GM23248 (cell line): Measurements from ENCODE around the gene ABCB1. TPM values are rescaled to one million over a fixed set of nuclear protein-coding genes. Genes with fewer than 3 reads are reported as not detected.

Experiments
- DNase-seq: peaks from one replicate; pipeline ENCODE4 v3.0.0-alpha.2; 2015
- H2AFZ ChIP-seq: fragments of 200-600 bp; sonication (generic); 2 replicates; pipeline ENCODE4 v1.6.1; 2016; ENCODE audit warnings: antibody characterized with exemption
- H3F3A ChIP-seq: fragments of 200-600 bp; sonication (generic); 2 replicates; pipeline ENCODE4 v1.6.1; 2016; ENCODE audit warnings: mild to moderate bottlenecking, antibody characterized with exemption, mixed run types; ENCODE audit not compliant: insufficient read depth
- H3K27ac ChIP-seq: fragments of 200-600 bp; sonication (generic); 2 replicates; pipeline ENCODE4 v1.5.1; 2016; ENCODE audit warnings: mild to moderate bottlenecking
- H3K27me3 ChIP-seq: fragments of 200-600 bp; sonication (generic); replicated peaks from 2 replicates; pipeline ENCODE4 v1.6.1; 2016; ENCODE audit warnings: mild to moderate bottlenecking; ENCODE audit not compliant: insufficient read depth
- H3K36me3 ChIP-seq: fragments of 200-600 bp; sonication (generic); 2 replicates; pipeline ENCODE4 v1.6.1; 2016; ENCODE audit warnings: low read depth, mild to moderate bottlenecking
- H3K4me1 ChIP-seq: fragments of 200-600 bp; sonication (generic); 2 replicates; pipeline ENCODE4 v1.6.1; 2016; ENCODE audit warnings: mild to moderate bottlenecking; ENCODE audit not compliant: insufficient read depth
- H3K4me2 ChIP-seq: fragments of 200-600 bp; sonication (generic); one replicate; pipeline ENCODE4 v1.6.1; 2016; ENCODE audit warnings: mild to moderate bottlenecking; ENCODE audit not compliant: unreplicated experiment
- H3K4me3 ChIP-seq: fragments of 200-600 bp; sonication (generic); 2 replicates; pipeline ENCODE4 v1.5.1; 2016; ENCODE audit warnings: mild to moderate bottlenecking
- H3K79me2 ChIP-seq: fragments of 200-600 bp; sonication (generic); 2 replicates; pipeline ENCODE4 v1.6.1; 2016; ENCODE audit warnings: mild to moderate bottlenecking; ENCODE audit not compliant: insufficient read depth
- H3K9ac ChIP-seq: fragments of 200-600 bp; sonication (generic); 2 replicates; pipeline ENCODE4 v1.6.1; 2016; ENCODE audit warnings: mild to moderate bottlenecking
- H3K9me2 ChIP-seq: fragments of 200-600 bp; sonication (generic); 2 replicates; pipeline ENCODE4 v1.6.1; 2016; ENCODE audit warnings: mixed run types, mild to moderate bottlenecking, moderate library complexity; ENCODE audit not compliant: insufficient read depth
- H3K9me3 ChIP-seq: fragments of 200-600 bp; sonication (generic); one replicate; pipeline ENCODE4 v1.6.1; 2017; ENCODE audit warnings: low read depth
- H4K20me1 ChIP-seq: fragments of 200-600 bp; sonication (generic); 2 replicates; pipeline ENCODE4 v1.6.0; 2016; ENCODE audit not compliant: insufficient read depth
- EZH2 ChIP-seq: fragments of 200-600 bp; sonication (generic); IDR thresholded peaks from 2 replicates; pipeline ENCODE4 v1.6.1; 2018; ENCODE audit warnings: antibody characterized with exemption, mild to moderate bottlenecking; ENCODE audit not compliant: insufficient read depth, poor library complexity, severe bottlenecking
- EZH2phosphoT487 ChIP-seq: fragments of 200-600 bp; sonication (generic); IDR thresholded peaks from 2 replicates; pipeline ENCODE4 v1.6.1; 2018; ENCODE audit warnings: antibody characterized with exemption, moderate library complexity, mild to moderate bottlenecking, low read depth; ENCODE audit not compliant: insufficient read depth
- WGBS, 2 experiments: methylation state at CpG; one replicate each; pipeline ENCODE4 v1.1.6; 2015 to 2017; ENCODE audit warnings: low lambda C conversion rate in 2 of 2, low coverage in 1 of 2; ENCODE audit errors: missing lambda C conversion rate in 2 of 2; 5-methylcytosine and 5-hydroxymethylcytosine counted together
- in situ Hi-C: fragments of 300-500 bp; cut with MboI; formaldehyde crosslinking; loops from 2 replicates; pipeline ENCODE4 v1.15.0; 2020
- polyA plus RNA-seq: library from polyadenylated mRNA; unstranded; fragments of >200 nt; fragmentation: Nextera tagmentation; extraction: Ambion mirVana; gene quantifications from 2 replicates; pipeline ENCODE4 v1.2.1, GENCODE V29; 2016
- total RNA-seq: library from RNA; depleted of rRNA; stranded (reverse); fragments of >200 nt; shearing (Covaris generic); gene quantifications from 2 replicates; pipeline ENCODE4 v1.2.3, GENCODE V29; 2014

ABCB1 gene
- total and polyA plus RNA-seq, 2 experiments from 2014 or later: 0.11 to 0.33 TPM

GRCh38 chr7:87512906-87513305 lies 87.8 kb downstream of the ABCB1 start:
- H3F3A ChIP-seq: no peaks in the 10 kb centered on the region
- no peak overlapping the region for H3K4me3 ChIP-seq
- WGBS, 2 experiments: 11% methylated on average over 4 of the region's 4 CpGs
- H3K36me3 ChIP-seq: no peaks in the 10 kb centered on the region
- H3K9me3 ChIP-seq: no peaks in the 10 kb centered on the region
- no peak overlapping the region for H3K4me2 ChIP-seq
- H4K20me1 ChIP-seq: no peaks in the 10 kb centered on the region
- no peaks in the 10 kb centered on the region for H3K79me2 ChIP-seq
- no peaks in the 10 kb centered on the region for H3K9me2 ChIP-seq
- H3K9ac ChIP-seq: no peak overlapping the region
- no peak for DNase-seq
- H2AFZ ChIP-seq: 0 out of 2 replicates have a peak overlapping the region, but pooled peaks have one; percentile 53
- in situ Hi-C loops: loop anchor here (25.0 kb wide), 1 partner anchor 599 kb away; no protein-coding TSS in a partner anchor
- TF ChIP-seq EZH2 (no peak), EZH2phosphoT487 (no peak)
- no peaks in the 10 kb centered on the region for H3K4me1 ChIP-seq
- H3K27ac ChIP-seq: no peak overlapping the region
- H3K27me3 ChIP-seq: no peaks in the 10 kb centered on the region

- no peak overlapping the region for H3K4me3 ChIP-seq
- H3K4me1 ChIP-seq: no peaks in the 10 kb centered on the region
- no peaks in the 10 kb centered on the region for H3K79me2 ChIP-seq
- H3K27ac ChIP-seq: no peak overlapping the region
- H3K9me3 ChIP-seq: no peaks in the 10 kb centered on the region
- no peak for DNase-seq
- H3K27me3 ChIP-seq: no peaks in the 10 kb centered on the region
- H4K20me1 ChIP-seq: no peaks in the 10 kb centered on the region
- H3K36me3 ChIP-seq: no peaks in the 10 kb centered on the region
- in situ Hi-C loops: loop anchor here (25.0 kb wide), 1 partner anchor 601 kb away; no protein-coding TSS in a partner anchor
- no peak overlapping the region for H3K9ac ChIP-seq
- H3F3A ChIP-seq: no peaks in the 10 kb centered on the region
- no peak for TF ChIP-seq EZH2
- no peak for TF ChIP-seq EZH2phosphoT487
- no peak overlapping the region for H3K4me2 ChIP-seq
- no peak overlapping the region for H2AFZ ChIP-seq
- 40 to 60% methylated on average over 1 of the region's 1 CpG for WGBS, 2 experiments
- no peaks in the 10 kb centered on the region for H3K9me2 ChIP-seq
These were observed 89.2 kb downstream of the ABCB1 start for GRCh38 chr7:87511510-87511909.

- in situ Hi-C loops: loop anchor here (25.0 kb wide), 1 partner anchor 602 kb away; no protein-coding TSS in a partner anchor
- WGBS, 2 experiments: 38 to 54% methylated on average over 1 of the region's 1 CpG
- H2AFZ ChIP-seq: no peak overlapping the region
These were observed 90.2 kb downstream of the ABCB1 start for GRCh38 chr7:87510411-87510875.

GRCh38 chr7:87507446-87507845 lies 93.2 kb downstream of the ABCB1 start:
- H3K27ac ChIP-seq: no peak overlapping the region
- H3K9me2 ChIP-seq: no peaks in the 10 kb centered on the region
- H3K36me3 ChIP-seq: no peaks in the 10 kb centered on the region
- H3K9ac ChIP-seq: no peak overlapping the region
- H3K9me3 ChIP-seq: no peaks in the 10 kb centered on the region
- no peaks in the 10 kb centered on the region for H4K20me1 ChIP-seq
- no peaks in the 10 kb centered on the region for H3F3A ChIP-seq
- no peaks in the 10 kb centered on the region for H3K79me2 ChIP-seq
- H3K4me2 ChIP-seq: no peak overlapping the region
- TF ChIP-seq EZH2: no peak
- TF ChIP-seq EZH2phosphoT487: no peak
- H3K4me3 ChIP-seq: no peak overlapping the region
- H2AFZ ChIP-seq: no peak overlapping the region
- no peak for DNase-seq
- H3K27me3 ChIP-seq: no peaks in the 10 kb centered on the region
- in situ Hi-C loops: loop anchor here (25.0 kb wide), 1 partner anchor 605 kb away; no protein-coding TSS in a partner anchor
- 59% methylated on average over 3 of the region's 3 CpGs for WGBS, 2 experiments
- no peaks in the 10 kb centered on the region for H3K4me1 ChIP-seq

More at GRCh38 chr7:87510411-87510875, 90.2 kb downstream of the ABCB1 start:
- Histone ChIP-seq H3K79me2 (no peaks in the 10 kb centered on the region), H3K9me2 (no peaks in the 10 kb centered on the region), H3F3A (no peaks in the 10 kb centered on the region), H3K4me1 (no peaks in the 10 kb centered on the region), H3K36me3 (no peaks in the 10 kb centered on the region), H3K27ac (no peak overlapping the region), H3K4me3 (no peak overlapping the region), H3K9ac (no peak overlapping the region), H3K9me3 (no peaks in the 10 kb centered on the region), H4K20me1 (no peaks in the 10 kb centered on the region), H3K4me2 (no peak overlapping the region), H3K27me3 (no peaks in the 10 kb centered on the region)
- TF ChIP-seq EZH2phosphoT487: no peak
- TF ChIP-seq EZH2: no peak
- DNase-seq: peak; percentile 14
